ENCODE data around the gene PLEKHF1. TPM values are rescaled to one million over a fixed set of nuclear protein-coding genes. Genes with fewer than 3 reads are reported as not detected.
"Not testable (repeated sequence)": the region's sequence is repeated elsewhere in the genome, so short reads cannot be mapped to it uniquely, and the experiment has no call there.

Gene PLEKHF1
- polyA plus RNA-seq, 3 donors, result 1.4 to 2.2 (median 2.1) TPM

GRCh38 chr19:29697523-29698261 is 32.4 kb downstream of the PLEKHF1 start:
- DNase-seq, result no peak

GRCh38 chr19:29699861-29700260 is 34.6 kb downstream of the PLEKHF1 start:
- no peak for DNase-seq

- DNase-seq, result no peak
These were observed 35.2 kb downstream of the PLEKHF1 start for GRCh38 chr19:29700498-29700897.

GRCh38 chr19:29702161-29702962 is 37.1 kb downstream of the PLEKHF1 start:
- DNase-seq, result no peak

GRCh38 chr19:29702963-29703320 is 37.7 kb downstream of the PLEKHF1 start:
- DNase-seq, result no peak

- no peak for DNase-seq
These were observed 39.6 kb downstream of the PLEKHF1 start for GRCh38 chr19:29704562-29705558.

DNA sequence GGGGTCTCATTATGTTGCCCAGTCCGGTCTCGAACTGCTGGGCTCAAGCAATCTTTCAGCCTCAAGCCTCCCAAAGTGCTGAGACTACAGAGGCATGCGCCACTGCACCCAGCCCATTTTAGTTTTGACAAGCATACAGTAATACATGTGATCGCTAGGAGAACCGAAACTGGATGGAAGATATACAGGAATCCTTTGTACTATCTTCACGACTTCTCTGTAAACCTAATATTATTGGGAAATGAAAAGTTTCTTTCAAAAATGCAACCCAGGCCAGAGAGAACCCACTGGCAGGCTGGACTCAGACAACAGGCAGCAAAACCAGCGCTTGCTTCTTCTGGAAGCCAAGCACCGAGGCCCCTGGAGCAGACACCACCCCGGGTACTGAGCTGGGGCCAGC is 40.4 kb downstream of the PLEKHF1 start:
- no peak for DNase-seq

- DNase-seq, result no peak
These were observed 41.4 kb downstream of the PLEKHF1 start for GRCh38 chr19:29706635-29707034.

DNA sequence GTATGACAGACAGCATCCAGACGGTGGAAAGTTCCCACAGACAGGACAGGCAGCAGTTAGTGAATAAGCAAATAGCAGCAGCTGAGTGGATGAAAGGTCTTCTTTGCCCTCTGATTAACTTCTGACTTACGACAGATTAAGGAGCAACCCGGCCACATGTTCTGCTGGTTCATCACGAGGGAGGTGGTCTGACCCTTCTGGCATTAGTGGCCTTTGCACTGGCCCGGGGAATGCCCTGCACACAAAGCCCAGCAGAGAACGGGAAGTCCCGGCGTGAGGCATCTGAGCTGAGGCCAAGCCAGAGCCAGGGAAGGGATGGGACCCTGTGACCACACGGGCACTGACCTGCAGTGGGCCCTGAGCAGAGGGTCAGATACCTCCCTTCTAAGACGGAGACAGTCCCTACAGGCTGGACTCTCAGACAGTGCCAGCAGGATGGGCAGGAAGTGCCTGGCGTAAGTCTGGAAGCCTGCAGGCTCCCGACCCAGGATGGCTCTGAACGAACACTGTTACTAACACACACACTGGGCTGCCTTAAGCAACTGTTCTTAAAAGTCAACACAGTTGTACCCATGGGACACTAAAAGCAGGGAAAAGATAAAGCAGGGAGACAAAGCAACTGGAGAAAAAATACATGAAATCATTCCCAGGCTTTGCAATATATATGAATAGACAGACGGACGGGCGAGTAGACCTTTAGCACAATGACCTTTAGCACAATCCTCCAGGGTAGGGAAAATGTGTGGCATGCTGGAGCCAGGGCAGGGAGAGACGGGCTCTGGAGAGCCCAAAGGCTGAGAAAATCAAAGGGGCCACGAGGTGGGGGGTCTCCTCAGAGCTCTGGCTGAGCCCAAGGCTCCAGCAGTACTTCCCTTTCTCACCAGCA is 43.5 kb downstream of the PLEKHF1 start:
- DNase-seq, result no peak

GRCh38 chr19:29709440-29709798 is 44.2 kb downstream of the PLEKHF1 start:
- not testable (repeated sequence) for DNase-seq

GRCh38 chr19:29711584-29712132 is 46.4 kb downstream of the PLEKHF1 start:
- no peak for DNase-seq

- no peak for DNase-seq
These were observed 47.7 kb downstream of the PLEKHF1 start for GRCh38 chr19:29712744-29713516.

- DNase-seq, result no peak
These were observed 49.2 kb downstream of the PLEKHF1 start for GRCh38 chr19:29714371-29714952.

GRCh38 chr19:29714953-29715700 is 49.9 kb downstream of the PLEKHF1 start, which contains the start of gene C19orf12:
Gene C19orf12, minus strand, starts transcription at chr19:29715261. Its CDS starts 6,848 bp downstream, at chr19:29708413.
- DNase-seq, result peak; percentile 69

- no peak for DNase-seq
These were observed 50.7 kb downstream of the PLEKHF1 start for GRCh38 chr19:29715701-29716581.

GRCh38 chr19:29717051-29717450 is 51.8 kb downstream of the PLEKHF1 start:
- no peak for DNase-seq

- peak; percentile 21 for DNase-seq
These were observed 58.9 kb downstream of the PLEKHF1 start for GRCh38 chr19:29724102-29724641.
